Left lobe of liver (tissue), 2 donors: ENCODE results near the gene ZNF831. TPM values are rescaled to one million over a fixed set of nuclear protein-coding genes. Genes with fewer than 3 reads are reported as not detected.

ENCODE experiments used
- ATAC-seq: fragments of 200-7000 bp; cut with Tn5 transposase; one replicate; pipeline ENCODE4 v1.9.1; 2020; ENCODE audit warnings: mild to moderate bottlenecking, moderate library complexity
- DNase-seq: peaks from one replicate; pipeline ENCODE4 v3.0.0-alpha.2; 2020; ENCODE audit warnings: low spot score
- total RNA-seq: library from RNA; stranded (reverse); gene quantifications from one replicate; pipeline ENCODE4 v1.2.1, GENCODE V29; 2021
- donor health status: DM: no; HTN: no; CAD: no; lungs with moderate emphysema.
- donor health status: DM: no; HTN: yes; CAD: no.

ZNF831 gene
- total RNA-seq, 1 donor from 2014 or later: 0.05 TPM

DNA sequence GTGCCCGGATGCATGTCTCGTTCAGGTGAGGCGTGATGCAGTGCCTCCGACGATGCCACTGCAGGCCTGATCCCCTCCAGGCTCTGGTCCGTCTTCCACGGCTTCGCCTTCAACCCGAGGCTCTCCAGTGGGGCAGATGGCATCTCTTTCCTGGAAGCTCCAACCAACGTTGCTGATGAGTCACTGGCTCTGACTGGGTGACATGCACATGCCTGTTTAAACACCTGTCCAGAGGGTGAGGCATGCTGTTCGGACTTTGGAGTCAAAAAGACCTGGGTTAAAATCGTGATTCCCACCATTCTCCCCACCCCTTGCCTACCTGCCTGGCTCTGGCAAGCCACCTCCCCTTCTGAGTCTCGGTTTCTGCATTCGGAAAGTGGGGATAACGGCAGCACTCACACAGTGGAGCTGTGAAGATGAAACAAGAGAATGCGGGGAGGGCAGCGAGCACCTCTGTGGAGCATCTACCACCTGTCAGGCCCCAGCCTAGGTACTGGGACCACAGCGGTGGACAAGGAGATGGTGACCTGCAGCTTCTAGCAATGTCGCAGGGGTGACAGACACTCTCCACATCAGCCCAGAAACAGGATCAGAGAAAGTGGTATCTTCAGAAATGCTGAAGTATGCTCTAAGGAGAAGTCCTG lies 128.2 kb downstream of the ZNF831 start:
- no peak for DNase-seq
- ATAC-seq: no peak

DNA sequence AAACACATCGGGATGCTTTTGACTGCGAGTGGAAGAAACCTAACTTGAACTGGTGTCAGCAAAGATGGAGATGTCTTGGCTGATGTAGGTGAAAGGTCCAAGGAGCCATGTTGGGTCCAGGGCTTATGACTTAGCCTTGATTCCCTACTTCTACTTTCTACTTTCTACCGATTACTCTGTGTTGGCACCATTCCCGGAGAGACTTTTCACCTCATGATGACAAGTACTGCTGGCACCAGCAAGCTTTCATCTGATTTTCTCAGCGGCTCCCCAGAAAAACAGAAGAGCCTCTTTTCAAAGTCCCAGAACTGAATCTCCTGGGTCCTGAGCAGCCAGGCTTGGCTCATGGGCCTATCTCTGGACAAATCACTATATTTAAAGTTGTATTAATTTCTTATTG lies 131.9 kb downstream of the ZNF831 start:
- DNase-seq (no peak), ATAC-seq (no peak)

DNA sequence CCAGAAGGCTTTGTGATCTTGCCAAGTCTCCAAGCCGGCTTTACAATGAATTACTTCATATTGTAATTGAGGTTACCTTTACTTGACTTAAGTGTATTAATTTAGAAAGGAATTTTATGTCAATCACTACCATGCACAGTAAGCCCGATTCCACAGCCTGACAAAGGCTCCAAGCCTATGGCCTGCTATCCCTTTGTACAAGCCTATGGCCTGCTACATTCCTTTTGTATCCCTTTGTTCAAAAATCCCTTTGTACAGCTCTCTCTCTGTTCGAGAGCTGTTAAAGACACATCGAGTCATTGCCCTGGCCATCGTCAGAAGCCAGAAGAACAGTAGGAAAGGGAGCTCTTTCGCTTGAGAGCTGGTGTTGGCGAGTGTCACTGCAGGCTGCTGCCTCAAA lies 134.1 kb downstream of the ZNF831 start:
- DNase-seq (no peak), ATAC-seq (no peak)

DNA sequence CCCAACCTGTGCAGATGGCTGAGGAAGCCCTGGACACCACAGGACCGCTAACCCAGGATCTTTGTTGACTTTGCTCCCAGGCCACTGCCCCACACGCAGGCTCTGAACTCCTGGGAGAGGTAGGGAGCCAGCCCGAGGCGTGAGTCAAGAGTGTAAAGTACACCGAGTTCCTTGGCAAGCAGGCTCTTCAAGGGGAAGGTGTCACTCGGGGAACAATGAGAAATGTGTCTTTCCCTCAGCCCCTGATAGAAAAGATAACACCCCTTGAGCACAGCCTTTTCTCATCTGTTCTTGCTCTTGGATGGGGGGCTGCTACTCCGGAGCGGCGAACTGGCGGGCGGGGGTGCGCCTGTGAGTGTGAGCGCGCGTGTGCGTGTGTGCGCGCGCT lies 136.3 kb downstream of the ZNF831 start:
- ATAC-seq: no peak
- DNase-seq: no peak

DNA sequence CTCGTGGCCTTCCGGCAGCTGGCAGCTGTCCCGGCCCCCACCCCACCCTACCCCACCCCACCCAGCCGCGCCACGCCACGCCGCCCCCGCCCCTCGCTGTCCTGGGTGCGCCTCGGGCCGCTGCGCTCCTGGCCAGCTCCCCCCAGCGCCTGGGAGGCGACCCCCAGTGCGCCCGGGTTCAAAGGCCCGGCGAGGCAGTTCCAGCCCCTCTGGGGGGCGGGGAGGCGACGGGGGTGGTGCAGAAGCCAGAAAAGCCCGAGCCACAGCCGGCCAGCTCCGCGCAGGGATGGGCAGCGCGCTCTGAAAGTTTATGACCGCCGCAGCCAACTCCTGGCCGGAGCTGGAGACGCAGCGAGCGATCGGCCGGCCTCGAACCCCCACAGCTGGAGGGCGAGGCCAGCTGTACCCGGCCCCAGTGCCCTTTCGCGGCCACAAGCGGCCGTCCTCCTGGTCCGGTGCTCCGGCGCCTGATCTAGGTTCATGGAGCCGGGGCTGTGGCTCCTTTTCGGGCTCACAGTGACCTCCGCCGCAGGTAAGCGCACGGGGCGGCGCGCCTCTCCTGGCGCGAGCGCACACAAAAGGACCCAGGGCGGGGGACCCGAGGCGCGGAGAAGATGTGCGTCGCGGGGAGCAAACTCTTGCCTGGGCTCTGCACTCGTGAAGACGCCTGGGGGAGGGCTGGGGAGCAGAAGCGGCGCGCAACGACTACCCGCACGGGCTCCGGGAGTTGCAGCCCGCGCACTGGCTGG lies 136.9 kb downstream of the ZNF831 start, which contains the start of gene EDN3:
Gene EDN3, plus strand, starts transcription at position 279 of the 749 bp plus-strand sequence. Its CDS starts 202 bp downstream, at position 481.
- ATAC-seq (no peak), DNase-seq (no peak)

DNA sequence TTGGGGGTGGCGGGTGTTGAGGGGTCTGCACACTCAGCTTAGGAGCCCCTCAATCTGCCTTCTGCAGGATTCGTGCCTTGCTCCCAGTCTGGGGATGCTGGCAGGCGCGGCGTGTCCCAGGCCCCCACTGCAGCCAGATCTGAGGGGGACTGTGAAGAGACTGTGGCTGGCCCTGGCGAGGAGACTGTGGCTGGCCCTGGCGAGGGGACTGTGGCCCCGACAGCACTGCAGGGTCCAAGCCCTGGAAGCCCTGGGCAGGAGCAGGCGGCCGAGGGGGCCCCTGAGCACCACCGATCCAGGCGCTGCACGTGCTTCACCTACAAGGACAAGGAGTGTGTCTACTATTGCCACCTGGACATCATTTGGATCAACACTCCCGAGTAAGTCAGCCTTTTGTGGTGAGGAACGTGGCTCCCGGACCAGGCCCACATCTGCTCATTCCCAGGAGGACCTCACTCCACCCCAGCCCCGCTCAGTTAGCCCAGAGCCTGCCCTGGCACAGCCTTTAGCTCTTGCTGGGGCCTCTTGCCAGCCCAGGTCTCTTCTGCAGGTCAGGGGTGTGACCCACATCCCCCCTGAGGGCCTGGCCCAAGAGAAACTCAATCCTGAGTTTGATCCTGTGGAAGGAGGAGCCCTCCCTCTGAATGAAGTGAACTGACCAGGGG lies 137.9 kb downstream of the ZNF831 start:
- DNase-seq (no peak), ATAC-seq (no peak)

DNA sequence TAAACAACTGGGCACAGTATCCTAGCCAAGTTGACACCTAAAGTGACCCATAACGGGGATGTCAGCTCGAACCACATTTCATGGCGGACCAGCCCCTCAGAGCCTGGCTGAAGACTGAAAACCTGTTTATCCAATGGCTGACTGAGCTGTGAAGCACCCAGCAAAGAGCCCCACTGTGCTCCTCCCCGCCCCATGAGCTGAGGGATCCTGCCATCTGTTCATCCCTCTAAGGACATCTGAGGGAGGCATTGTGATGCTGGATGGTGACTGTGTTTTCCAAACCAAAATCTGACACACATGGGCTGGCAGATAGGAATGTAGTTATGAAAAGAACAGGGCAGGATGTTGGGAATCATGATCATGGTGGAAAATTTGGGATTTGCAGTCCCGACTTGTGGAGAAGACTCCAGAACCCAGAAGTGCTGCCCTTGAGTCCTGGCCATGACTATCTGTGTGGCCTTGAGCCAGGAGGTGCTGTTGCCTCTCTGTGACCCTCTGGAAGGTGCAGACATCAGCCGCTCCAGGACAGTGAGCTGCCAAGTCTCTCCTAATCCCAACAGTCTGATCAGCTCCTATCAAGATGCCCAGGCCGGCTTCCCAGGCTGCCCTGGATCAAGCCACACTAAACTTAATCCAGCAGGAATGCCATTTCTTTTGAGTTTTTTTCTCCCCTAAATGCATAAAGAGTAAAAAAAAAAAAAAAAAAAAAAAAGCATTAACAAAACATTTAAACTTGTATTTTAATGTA lies 142.5 kb downstream of the ZNF831 start:
- DNase-seq (no peak), ATAC-seq (no peak)

DNA sequence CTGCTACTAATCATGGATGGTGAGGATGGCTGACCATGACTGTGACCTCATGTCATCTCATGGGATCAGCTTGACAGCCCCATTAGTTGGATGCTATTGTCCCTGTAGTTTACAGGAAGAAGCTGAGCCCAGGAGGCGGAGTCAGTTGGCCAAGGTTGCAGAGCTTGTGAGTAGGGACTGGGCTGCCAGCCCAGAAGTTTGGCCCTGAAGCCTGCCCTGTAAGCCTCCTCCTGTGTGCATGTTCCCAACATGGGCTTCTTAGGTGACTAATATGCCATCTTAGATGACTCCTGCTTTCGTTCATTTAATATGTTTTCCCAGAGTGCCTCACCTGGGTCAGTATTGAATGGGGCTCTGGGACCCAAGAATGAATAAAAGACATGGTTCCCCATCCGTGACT lies 143.6 kb downstream of the ZNF831 start:
- no peak for ATAC-seq
- DNase-seq: no peak

Other genes with a start within 250 kb of the ZNF831 start
- gene NELFCD, start 182.6 kb upstream of the ZNF831 start, total RNA-seq: 34.8 TPM
- gene CTSZ, start 156.6 kb upstream of the ZNF831 start, total RNA-seq: 248 TPM
- gene TUBB1, start 144.4 kb upstream of the ZNF831 start, total RNA-seq: 0.25 TPM
- gene ATP5F1E, start 131.5 kb upstream of the ZNF831 start, total RNA-seq: 33.3 TPM
- 16.4 TPM for gene PRELID3B, start 121.0 kb upstream of the ZNF831 start, total RNA-seq
- not detected for gene EDN3, start 136.8 kb downstream of the ZNF831 start, total RNA-seq